OCI-LY3 (cell line): ENCODE results near the gene PIEZO1.

Source experiments
- H2AFZ ChIP-seq: fragments of 200-600, 300-600 bp; shearing (Covaris generic); 2 replicates; pipeline ENCODE4 v1.6.0; 2014; ENCODE audit warnings: antibody characterized with exemption, low read depth, low read length
- H3K27ac ChIP-seq: fragments of 200-600, 300-600 bp; sonication (generic); 2 replicates; pipeline ENCODE4 v1.5.1; 2014; ENCODE audit warnings: mild to moderate bottlenecking, low read length, moderate library complexity, mixed read lengths
- H3K27me3 ChIP-seq: fragments of 200-600, 300-600 bp; sonication (generic); 2 replicates; pipeline ENCODE4 v1.6.1; 2014; ENCODE audit warnings: low read depth, low read length, mixed read lengths
- H3K36me3 ChIP-seq: fragments of 200-600, 300-600 bp; sonication (generic); replicated peaks from 2 replicates; pipeline ENCODE3; 2014; ENCODE audit warnings: low read depth, low read length, mixed read lengths
- H3K4me1 ChIP-seq: fragments of 300-600, 200-600 bp; sonication (generic); 2 replicates; pipeline ENCODE4 v1.6.1; 2014; ENCODE audit warnings: low read length, mixed read lengths
- H3K4me2 ChIP-seq: fragments of 200-600, 300-600 bp; sonication (generic); 2 replicates; pipeline ENCODE4 v1.6.1; 2014; ENCODE audit warnings: low read length, mixed read lengths
- H3K4me3 ChIP-seq: fragments of 300-600, 200-600 bp; sonication (generic); 2 replicates; pipeline ENCODE4 v1.5.1; 2014; ENCODE audit warnings: antibody characterized with exemption, mild to moderate bottlenecking, low read length, moderate library complexity
- H3K79me2 ChIP-seq: fragments of 300-600, 200-600 bp; shearing (Covaris generic); 2 replicates; pipeline ENCODE4 v1.6.1; 2014; ENCODE audit warnings: mild to moderate bottlenecking, low read length, mixed read lengths
- H3K9ac ChIP-seq: fragments of 300-600, 200-600 bp; shearing (Covaris generic); 2 replicates; pipeline ENCODE4 v1.6.0; 2014; ENCODE audit warnings: mild to moderate bottlenecking, low read length, moderate library complexity
- H3K9me3 ChIP-seq: fragments of 200-600, 300-600 bp; shearing (Covaris generic); 2 replicates; pipeline ENCODE4 v1.6.1; 2014; ENCODE audit warnings: low read length, mixed read lengths; ENCODE audit not compliant: insufficient read depth
- H4K20me1 ChIP-seq: fragments of 200-600, 300-600 bp; sonication (generic); 2 replicates; pipeline ENCODE4 v1.6.1; 2016; ENCODE audit warnings: low read length, mixed read lengths; ENCODE audit not compliant: insufficient read depth
- EZH2phosphoT487 ChIP-seq: fragments of 200-600 bp; shearing (Covaris generic); IDR thresholded peaks from 2 replicates; pipeline ENCODE4 v1.6.1; 2018; ENCODE audit warnings: antibody characterized with exemption, mixed run types, low read depth
- TF ChIP-seq, protein P1 (sequence below): fragments of 200-600, 300-600 bp; sonication (generic); IDR thresholded peaks from 2 replicates; pipeline ENCODE4 v1.5.1; 2014; ENCODE audit warnings: antibody characterized with exemption, low read length, low read depth

Gene PIEZO1

DNA sequence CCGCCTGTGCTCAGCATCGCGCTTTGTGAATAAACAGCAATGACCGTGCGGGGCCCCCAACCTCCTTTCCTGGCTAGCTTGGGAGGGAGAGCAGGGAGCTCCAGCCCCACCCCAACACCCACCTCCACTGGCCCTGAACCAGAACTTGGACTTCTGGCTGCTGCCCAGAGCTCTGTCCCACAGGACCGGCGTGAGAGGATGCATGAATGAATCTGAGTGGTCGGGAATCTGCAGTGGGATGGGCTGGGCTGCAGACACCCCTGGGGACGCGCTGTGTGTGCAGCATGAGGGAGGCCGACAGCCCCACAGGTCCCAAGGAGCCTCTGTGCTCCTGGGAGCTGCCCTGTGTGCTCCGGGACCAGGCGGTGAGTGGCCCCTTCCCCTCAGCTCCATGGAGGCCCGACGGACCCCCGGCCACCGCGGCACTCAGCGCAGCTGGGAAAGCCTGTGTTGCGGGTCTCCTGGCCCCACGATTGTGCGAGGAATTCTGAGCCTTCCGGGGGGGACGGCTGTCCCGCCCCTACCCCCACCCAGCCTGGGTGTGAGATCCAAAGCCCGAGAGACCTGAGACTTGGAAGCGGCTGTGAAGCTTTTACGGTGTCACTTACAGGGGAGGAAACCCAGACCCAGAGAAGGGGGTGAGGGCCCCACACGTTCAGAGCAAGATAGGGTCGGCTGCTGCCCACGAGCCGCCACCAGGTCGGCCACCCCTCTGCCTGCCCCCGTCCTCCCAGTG, 5.4 kb downstream of the PIEZO1 start:
- H3K9ac ChIP-seq, result no peak overlapping the region
- H2AFZ ChIP-seq, result no peak overlapping the region
- H3K79me2 ChIP-seq, result peaks cover 58% of the 10 kb centered on the region
- no peak overlapping the region for H3K4me3 ChIP-seq
- H3K36me3 ChIP-seq, result no peaks in the 10 kb centered on the region
- H3K4me2 ChIP-seq, result no peak overlapping the region
- H3K27me3 ChIP-seq, result no peaks in the 10 kb centered on the region
- TF ChIP-seq, protein P1, sequence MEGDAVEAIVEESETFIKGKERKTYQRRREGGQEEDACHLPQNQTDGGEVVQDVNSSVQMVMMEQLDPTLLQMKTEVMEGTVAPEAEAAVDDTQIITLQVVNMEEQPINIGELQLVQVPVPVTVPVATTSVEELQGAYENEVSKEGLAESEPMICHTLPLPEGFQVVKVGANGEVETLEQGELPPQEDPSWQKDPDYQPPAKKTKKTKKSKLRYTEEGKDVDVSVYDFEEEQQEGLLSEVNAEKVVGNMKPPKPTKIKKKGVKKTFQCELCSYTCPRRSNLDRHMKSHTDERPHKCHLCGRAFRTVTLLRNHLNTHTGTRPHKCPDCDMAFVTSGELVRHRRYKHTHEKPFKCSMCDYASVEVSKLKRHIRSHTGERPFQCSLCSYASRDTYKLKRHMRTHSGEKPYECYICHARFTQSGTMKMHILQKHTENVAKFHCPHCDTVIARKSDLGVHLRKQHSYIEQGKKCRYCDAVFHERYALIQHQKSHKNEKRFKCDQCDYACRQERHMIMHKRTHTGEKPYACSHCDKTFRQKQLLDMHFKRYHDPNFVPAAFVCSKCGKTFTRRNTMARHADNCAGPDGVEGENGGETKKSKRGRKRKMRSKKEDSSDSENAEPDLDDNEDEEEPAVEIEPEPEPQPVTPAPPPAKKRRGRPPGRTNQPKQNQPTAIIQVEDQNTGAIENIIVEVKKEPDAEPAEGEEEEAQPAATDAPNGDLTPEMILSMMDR, result no peak
- no peak for TF ChIP-seq EZH2phosphoT487
- 0 out of 2 replicates have a peak, but pooled peaks cover under 1% of the 10 kb centered on the region for H4K20me1 ChIP-seq
- H3K4me1 ChIP-seq, result peaks cover 33% of the 10 kb centered on the region
- H3K9me3 ChIP-seq, result no peaks in the 10 kb centered on the region
- no peak overlapping the region for H3K27ac ChIP-seq

DNA sequence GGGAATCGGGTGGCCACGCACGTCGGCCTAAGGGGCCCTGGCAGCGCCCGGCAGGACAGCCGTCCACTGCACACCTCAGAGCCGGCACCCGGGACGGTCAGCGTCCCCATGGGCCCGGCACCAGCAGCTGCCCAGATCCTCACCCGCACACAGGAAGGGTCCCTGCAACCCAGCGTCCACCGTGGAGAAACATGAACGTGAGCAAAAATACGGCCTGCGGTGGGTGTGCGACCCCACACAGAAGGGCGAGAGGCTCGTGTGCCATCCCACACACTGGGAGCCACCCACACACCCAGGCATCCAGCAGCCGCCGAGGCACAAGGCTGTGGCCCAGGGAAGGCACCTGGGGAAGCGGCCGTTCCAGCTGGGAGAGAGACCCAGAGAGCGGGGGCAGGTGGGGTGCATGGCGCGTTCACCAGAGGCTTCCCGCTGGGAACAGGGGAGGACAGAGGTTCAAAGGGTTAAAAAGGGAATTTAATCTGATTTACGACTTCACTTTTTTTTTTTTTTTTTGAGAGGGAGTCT, 6.4 kb downstream of the PIEZO1 start:
- Histone ChIP-seq H3K4me2 (no peak overlapping the region), H3K9me3 (no peaks in the 10 kb centered on the region), H4K20me1 (0 out of 2 replicates have a peak, but pooled peaks cover 4% of the 10 kb centered on the region), H3K4me3 (no peak overlapping the region), H3K36me3 (no peaks in the 10 kb centered on the region), H3K27me3 (no peaks in the 10 kb centered on the region), H3K27ac (no peak overlapping the region), H3K9ac (no peak overlapping the region), H2AFZ (no peak overlapping the region), H3K79me2 (peaks cover 48% of the 10 kb centered on the region), H3K4me1 (peaks cover 28% of the 10 kb centered on the region)
- TF ChIP-seq EZH2phosphoT487, result no peak
- TF ChIP-seq, protein P1, result no peak

DNA sequence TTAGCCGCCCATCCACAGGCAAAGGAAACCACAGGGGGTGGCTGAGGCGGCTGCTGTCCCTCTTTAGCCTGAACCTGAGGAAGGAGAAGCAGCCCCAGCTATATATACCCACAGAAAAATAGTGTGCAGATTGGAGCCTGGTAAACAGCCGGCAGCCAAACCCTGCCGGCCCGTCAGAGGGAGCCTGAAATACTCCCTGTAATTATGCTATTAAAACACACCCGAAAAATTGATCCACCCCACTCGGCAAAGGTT, 6.8 kb downstream of the PIEZO1 start:
- Histone ChIP-seq H4K20me1 (0 out of 2 replicates have a peak, but pooled peaks cover 4% of the 10 kb centered on the region), H2AFZ (no peak overlapping the region), H3K79me2 (peaks cover 44% of the 10 kb centered on the region), H3K9ac (no peak overlapping the region), H3K9me3 (no peaks in the 10 kb centered on the region), H3K27me3 (no peaks in the 10 kb centered on the region), H3K4me2 (no peak overlapping the region), H3K4me3 (no peak overlapping the region), H3K27ac (no peak overlapping the region), H3K36me3 (no peaks in the 10 kb centered on the region), H3K4me1 (peaks cover 24% of the 10 kb centered on the region)
- TF ChIP-seq, protein P1, result no peak
- TF ChIP-seq EZH2phosphoT487, result no peak

DNA sequence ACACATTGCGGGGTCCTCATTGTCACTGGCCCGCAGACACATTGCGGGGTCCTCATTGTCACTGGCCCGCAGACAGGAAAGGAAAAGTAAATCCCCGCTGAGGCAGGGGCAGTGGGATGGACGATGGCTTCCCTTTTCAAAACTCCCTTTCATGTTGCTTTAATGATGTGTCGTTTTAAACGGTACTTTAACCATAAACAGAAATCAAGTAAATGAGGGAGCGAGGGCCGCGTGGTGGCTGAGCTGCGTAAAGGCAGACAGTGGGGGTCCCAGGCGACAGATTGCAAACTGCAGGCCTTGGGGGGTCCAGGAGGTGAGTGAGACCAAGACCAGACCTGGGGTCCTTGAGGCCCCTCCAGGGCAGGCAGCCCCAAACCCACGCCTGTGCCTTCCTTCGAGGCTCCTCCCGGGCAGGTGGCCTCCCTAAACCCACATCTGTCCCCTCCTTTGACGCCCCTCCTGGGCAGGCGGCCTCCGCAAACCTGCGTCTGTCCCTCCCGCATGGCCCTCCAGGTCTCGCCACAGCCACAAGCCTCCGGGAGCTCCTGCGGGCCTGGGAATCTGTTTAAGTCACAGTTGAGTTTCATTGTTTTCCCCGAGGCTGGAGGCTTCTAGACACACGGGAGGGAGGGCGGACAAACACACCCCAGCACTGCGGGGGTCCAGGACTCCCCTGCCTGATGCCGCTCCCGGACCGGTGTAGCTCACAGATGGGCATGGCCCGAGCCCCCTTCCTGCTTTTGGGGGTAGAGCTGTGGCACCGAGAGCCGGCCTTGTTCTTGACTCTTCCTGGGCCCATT, 7.3 kb downstream of the PIEZO1 start:
- Histone ChIP-seq H3K4me3 (no peak overlapping the region), H3K4me2 (no peak overlapping the region), H3K79me2 (peaks cover 39% of the 10 kb centered on the region), H3K36me3 (no peaks in the 10 kb centered on the region), H4K20me1 (0 out of 2 replicates have a peak, but pooled peaks cover 4% of the 10 kb centered on the region), H3K9ac (no peak overlapping the region), H2AFZ (no peak overlapping the region), H3K27me3 (no peaks in the 10 kb centered on the region), H3K9me3 (no peaks in the 10 kb centered on the region), H3K4me1 (peaks cover 19% of the 10 kb centered on the region), H3K27ac (no peak overlapping the region)
- TF ChIP-seq, protein P1, result no peak
- TF ChIP-seq EZH2phosphoT487, result no peak
